T-helper 1 cell (primary cell): ENCODE data around the gene TPST2.

ENCODE experiments used
- DNase-seq, 5 donors: peaks; one replicate each; pipeline ENCODE4 v3.0.0-alpha.2; 2012 to 2020

The TPST2 gene

GRCh38 chr22:26610072-26610958 lies 20.4 kb upstream of the TPST2 start:
- peak in 1 of 5 donors; percentile 84 for DNase-seq

DNA sequence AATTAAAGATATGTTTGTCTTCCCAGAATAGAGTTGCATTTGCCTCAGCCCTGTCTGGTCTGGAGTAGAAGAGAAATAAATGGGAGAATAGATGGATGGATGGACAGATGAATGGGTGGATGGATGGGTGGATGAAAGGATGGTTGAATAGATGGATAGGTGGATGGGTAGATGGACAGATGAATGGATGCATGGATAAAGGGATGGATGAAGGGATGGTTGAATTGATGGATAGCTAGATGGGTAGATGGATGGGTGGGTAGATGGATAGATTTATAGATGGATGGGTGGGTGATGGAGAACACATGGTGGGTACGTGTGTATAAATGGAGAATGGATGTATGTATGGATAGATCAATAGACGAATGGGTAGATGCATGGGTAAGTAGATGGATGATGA lies 19.4 kb upstream of the TPST2 start:
- DNase-seq = no peak

GRCh38 chr22:26608129-26608528 lies 18.2 kb upstream of the TPST2 start:
- DNase-seq = no peak

DNA sequence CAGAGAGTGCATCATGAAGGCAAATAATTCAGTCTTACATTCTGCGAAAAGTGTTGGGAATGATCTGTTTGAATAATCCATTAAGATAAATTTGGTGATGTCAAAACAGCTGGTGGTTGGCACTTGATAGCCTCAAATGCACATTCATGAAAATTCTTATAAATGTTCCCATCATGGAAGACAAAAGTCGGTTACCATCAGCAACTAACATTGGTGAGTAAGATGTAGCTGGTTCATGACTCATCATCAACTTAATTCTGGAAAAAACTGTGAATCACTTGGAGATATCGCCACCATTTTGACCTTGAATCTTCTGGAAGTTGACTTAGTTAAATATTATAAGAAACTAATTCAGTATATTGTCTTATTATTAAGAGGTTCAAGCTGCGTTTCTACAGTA lies 16.7 kb upstream of the TPST2 start:
- DNase-seq = no peak

DNA sequence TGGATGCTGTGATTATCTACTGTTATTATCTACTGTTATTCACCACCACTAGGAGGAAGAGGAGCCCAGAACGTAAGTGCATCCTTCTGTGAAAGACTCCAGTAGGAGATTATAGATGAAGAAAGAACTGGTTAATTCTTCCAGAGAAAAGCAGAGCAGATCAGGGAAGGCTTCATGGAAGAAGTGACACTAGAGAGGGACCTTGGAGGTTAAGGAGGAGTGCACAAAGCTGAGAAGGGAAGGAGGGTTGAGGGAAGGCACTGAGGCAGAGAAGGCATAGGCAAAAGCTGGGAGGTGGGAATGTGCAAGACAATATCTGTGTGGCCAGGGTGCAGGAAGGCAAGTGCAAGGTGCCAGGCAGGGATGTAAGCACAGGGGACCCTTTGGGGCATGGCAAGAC lies 14.4 kb upstream of the TPST2 start:
- DNase-seq = no peak

GRCh38 chr22:26602127-26602526 lies 12.2 kb upstream of the TPST2 start:
- DNase-seq = no peak

DNA sequence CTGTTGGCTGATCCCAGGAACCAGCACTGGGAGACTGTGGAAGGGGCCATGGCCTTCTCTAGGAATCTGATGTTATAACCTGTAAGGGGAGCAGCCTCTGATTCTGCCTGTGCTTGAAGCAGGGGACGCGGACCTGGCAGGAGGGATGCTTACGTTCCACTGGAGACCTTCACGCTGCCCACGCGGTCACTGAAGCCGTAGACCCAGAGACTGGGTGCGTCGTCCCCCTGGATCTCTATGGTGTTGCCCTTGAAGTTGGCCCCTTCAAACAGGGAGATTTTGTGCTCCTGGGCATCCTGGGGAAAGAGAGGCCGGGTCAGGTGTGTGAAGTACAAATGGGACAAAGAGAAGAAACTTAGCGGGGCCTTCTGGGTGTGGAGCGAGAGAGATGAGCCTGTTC lies 11.8 kb upstream of the TPST2 start:
- no peak for DNase-seq

DNA sequence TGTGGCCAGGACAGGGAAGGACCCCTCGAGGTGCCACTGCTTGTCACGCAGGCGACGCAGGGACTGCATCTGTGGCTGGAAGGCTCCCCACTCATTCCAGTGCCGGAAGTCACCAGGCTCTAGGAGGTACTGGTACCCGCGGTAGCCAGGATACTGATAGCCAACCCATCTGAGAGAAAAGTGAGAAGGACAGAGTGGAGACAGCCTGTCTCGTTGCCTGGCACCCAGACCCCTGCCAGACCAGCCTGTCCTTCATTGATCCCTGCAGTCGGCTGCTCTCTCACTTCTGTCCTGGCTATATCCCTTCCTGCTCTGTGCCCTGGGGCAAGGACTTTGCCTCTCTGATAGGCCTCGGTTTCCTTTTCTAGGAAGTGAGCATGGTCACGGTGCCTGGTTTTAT lies 9.6 kb upstream of the TPST2 start:
- DNase-seq = no peak

GRCh38 chr22:26597480-26597879 lies 7.5 kb upstream of the TPST2 start:
- DNase-seq = no peak

DNA sequence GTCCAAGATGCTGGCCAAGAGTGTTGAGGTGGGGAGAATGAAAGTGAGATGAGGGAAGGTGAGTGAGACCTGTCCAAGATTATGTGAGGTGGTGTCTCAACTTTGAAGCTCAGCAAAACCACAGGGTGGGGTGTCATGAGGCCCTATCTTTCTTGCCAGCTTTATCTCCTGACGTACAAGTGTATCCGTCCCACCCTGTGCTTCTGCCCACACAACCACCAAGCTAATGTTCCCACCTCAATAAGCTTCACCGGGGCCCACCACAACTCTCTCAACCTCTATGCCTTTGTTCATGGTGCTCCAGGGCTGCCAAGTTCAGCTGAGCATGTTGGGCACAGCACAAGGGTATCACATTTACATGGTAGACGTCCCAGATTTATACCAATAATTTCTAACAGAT lies 7.1 kb upstream of the TPST2 start:
- no peak for DNase-seq

DNA sequence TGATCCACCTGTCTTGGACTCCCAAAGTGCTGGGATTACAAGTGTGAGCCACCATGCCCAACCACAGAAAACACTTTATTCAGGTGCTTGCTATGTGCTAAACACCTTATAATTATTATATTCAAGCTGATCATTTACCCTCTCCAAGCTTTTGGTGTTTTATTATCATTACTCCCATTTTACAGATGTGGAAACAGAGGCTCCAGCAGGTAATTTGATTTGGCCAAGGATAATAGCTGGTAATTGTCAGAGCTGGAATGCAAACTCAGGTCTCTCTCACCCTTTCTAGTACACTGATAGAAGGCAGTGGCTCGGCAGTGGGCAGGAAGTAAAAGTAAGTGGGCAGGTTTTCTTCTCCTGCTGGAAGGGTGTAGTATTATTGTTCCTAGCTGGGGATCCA lies 3.8 kb upstream of the TPST2 start:
- DNase-seq = no peak

GRCh38 chr22:26592421-26592891 lies 2.5 kb upstream of the TPST2 start:
- peak in 4 of 5 donors; percentile 14 to 83 (median 22) for DNase-seq

DNA sequence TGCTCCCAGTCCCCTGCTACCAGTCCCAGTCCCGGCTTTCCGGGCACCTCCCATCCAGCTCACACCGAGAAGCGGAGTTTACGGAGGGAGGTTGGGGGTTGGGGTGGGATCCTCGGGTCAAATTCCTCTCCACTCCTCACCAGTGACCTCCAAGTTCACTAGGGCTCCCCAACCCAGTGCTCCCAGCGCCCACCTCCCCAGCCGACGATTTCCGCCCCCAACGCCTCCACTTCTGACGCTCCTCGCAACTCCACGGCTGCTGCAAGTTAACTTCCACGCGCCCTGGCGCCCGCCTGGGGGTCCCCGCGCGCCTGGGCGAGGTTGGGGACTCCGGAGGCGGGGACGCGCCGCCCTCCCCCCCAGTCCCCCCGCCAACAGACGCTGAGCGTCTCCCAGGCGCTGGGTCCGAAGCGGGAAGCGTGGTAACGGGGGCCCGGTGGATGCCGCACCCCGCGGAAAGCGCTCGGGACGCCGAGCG lies 526 bp downstream of the TPST2 start:
- peak in 4 of 5 donors; percentile 21 to 29 (median 22) for DNase-seq

DNA sequence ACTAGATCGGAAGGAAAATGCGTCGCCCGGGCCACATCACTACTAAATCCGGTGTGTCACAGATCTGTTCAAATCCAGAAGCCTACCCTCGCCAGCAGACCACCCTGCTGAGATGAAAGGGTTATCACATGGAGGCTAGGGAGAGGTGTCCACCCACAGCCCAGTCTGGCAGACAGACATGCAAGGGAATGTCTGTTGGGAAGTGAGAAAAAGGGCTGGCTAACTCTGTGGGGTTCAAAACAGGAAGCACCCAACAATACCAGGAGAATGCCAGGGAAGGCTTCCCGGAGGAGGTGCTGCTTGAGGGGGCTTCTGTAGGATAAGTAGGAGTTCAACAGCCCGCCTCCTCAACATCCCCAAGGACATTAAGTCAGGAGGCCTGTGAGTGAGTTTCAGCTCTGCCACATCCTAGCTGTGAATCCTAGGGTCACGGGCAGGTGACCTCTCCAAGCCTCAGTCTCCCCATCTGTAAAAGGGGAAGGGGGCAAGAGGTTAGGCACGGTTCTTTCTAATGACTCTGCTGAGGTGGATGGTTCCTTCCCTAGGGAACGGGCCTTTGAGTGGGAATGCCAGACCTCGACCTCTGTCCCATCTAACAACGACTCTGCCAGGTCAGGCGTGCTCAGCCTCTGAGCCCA lies 1.1 kb downstream of the TPST2 start:
- DNase-seq = no peak

DNA sequence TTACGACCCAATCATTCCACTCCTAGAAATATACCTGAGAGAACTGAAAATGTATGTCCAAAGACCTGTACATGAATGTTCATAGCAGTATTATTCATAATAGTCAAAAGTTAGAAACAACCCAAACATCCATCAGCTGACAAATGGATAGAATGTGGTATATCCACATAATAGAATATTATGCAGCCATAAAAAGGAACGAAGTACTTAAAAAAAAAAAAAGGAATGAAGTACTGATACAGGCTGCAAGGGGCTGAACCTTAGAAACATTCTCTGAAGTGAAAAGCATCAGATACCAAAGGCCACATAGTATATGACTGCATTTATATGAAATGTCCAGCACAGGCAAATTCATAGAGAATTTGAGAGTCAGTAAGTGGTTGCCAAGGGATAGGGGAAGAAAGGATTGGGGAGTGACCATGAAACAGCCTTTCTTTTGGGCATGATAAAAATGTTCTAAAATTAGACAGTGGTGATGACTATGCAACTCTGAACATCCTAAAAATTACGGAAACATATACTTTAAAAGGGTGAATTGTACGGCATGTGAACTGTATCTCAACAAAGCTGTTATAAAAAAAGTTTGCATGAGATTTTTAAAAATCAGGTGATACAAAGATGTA lies 1.8 kb downstream of the TPST2 start:
- DNase-seq = no peak

GRCh38 chr22:26586556-26587325 lies 3.2 kb downstream of the TPST2 start:
- DNase-seq = no peak

- no peak for DNase-seq
Observed at GRCh38 chr22:26585104-26585790, 4.7 kb downstream of the TPST2 start.

GRCh38 chr22:26584010-26584409 lies 5.9 kb downstream of the TPST2 start:
- DNase-seq = no peak

- no peak for DNase-seq
Observed at GRCh38 chr22:26581633-26582168, 8.2 kb downstream of the TPST2 start.

DNA sequence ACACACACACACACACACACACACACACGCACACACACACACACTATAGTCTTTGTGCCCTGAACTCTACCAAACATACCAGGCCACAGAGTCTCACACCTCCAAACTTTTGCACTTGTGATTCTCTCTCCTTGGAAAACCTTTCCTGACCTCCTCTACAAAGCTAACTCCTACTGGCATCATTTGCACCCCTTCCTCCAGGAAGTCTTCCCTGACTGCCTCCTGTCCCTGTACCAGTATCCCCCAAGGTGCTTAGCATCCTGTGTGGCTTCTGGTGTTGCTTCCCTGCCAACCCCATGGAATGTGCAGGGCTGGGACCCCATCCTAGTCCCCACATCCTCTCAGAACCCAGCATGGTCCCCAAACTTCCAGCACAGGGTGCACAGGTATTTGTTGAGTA lies 8.9 kb downstream of the TPST2 start:
- DNase-seq = no peak

- no peak for DNase-seq
Observed at GRCh38 chr22:26580240-26580962, 9.5 kb downstream of the TPST2 start.
